ENCODE measurements around the gene TPBGL. TPM values are rescaled to one million over a fixed set of nuclear protein-coding genes. Genes with fewer than 3 reads are reported as not detected.

Gene TPBGL
- total RNA-seq, 1 experiment from 2014 or later: not detected

DNA sequence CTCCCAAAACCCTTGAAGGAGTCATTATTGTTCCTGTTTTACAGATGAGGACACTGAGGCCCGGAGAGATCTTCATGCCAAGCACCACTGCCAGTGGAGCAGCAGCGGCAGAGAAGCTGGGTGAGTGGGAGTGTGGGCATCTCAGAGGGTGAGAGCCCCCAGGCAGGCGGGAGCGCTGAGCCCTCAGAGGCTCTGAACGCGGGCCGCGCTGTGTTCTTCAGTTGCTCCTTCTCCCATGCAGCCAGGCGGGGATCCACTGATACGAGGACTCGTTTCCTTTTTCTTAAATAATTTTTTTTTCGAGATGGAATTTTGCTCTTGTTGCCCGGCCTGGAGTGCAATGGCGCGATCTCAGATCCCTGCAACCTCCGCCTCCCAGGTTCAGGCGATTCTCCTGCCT lies 47.0 kb downstream of the TPBGL start:
- H2AFZ ChIP-seq: no peak overlapping the region
- H3K9me3 ChIP-seq (ENCODE audit: insufficient read depth, low read depth): no peaks in the 10 kb centered on the region
- H3K4me2 ChIP-seq: no peak overlapping the region
- no peaks in the 10 kb centered on the region for H3K4me1 ChIP-seq (replicated peaks; ENCODE audit: insufficient read depth)
- intact Hi-C loops (cut with micrococcal nuclease; ENCODE audit: unreplicated experiment): no loop called here
- no peaks in the 10 kb centered on the region for H3K79me2 ChIP-seq (ENCODE audit: low read depth)
- H3K36me3 ChIP-seq (ENCODE audit: low read depth): no peaks in the 10 kb centered on the region
- H3K27me3 ChIP-seq (ENCODE audit: insufficient read depth, low read depth): no peaks in the 10 kb centered on the region
- POLR2A ChIA-PET (ENCODE audit: unreplicated experiment): no interaction called here
- H3K27ac ChIP-seq: no peak overlapping the region
- H3K4me3 ChIP-seq: no peak overlapping the region
- CTCF ChIA-PET: no interaction called here
- BruUV-seq (replicated peaks): no TSS peak
- H4K20me1 ChIP-seq (ENCODE audit: insufficient read depth): peaks cover 2% of the 10 kb centered on the region; the same call in 1 of the 2 replicates
- no peaks in the 10 kb centered on the region for H3K9me2 ChIP-seq (ENCODE audit: insufficient read depth)
- no peak for DNase-seq
- H3F3A ChIP-seq (ENCODE audit: insufficient read depth, low read depth): 0 out of 2 replicates have a peak, but pooled peaks cover 3% of the 10 kb centered on the region
- TF ChIP-seq, protein P1, sequence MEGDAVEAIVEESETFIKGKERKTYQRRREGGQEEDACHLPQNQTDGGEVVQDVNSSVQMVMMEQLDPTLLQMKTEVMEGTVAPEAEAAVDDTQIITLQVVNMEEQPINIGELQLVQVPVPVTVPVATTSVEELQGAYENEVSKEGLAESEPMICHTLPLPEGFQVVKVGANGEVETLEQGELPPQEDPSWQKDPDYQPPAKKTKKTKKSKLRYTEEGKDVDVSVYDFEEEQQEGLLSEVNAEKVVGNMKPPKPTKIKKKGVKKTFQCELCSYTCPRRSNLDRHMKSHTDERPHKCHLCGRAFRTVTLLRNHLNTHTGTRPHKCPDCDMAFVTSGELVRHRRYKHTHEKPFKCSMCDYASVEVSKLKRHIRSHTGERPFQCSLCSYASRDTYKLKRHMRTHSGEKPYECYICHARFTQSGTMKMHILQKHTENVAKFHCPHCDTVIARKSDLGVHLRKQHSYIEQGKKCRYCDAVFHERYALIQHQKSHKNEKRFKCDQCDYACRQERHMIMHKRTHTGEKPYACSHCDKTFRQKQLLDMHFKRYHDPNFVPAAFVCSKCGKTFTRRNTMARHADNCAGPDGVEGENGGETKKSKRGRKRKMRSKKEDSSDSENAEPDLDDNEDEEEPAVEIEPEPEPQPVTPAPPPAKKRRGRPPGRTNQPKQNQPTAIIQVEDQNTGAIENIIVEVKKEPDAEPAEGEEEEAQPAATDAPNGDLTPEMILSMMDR (conservative IDR thresholded peaks at IDR 0.05): no peak
- no peak for TF ChIP-seq EZH2 (IDR thresholded peaks at IDR 0.05; ENCODE audit: low read depth)

DNA sequence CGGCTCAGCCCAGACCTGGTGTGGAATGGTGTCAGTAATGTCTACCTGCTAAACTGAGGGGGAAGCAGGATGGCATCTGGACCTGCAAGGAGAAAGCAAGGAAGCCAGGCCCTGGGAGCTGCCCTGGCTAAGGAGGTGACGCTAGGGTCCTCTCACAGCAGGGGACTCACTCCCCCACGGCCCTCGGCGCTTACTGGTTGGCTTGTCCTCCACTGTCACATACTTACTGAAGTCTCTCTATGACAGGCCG lies 48.9 kb downstream of the TPBGL start:
- DNase-seq: no peak
- no peaks in the 10 kb centered on the region for H3K4me1 ChIP-seq (replicated peaks; ENCODE audit: insufficient read depth)
- intact Hi-C loops (cut with micrococcal nuclease; ENCODE audit: unreplicated experiment): no loop called here
- H3K36me3 ChIP-seq (ENCODE audit: low read depth): no peaks in the 10 kb centered on the region
- no peak overlapping the region for H2AFZ ChIP-seq
- H3K9me3 ChIP-seq (ENCODE audit: insufficient read depth, low read depth): no peaks in the 10 kb centered on the region
- H3K27me3 ChIP-seq (ENCODE audit: insufficient read depth, low read depth): no peaks in the 10 kb centered on the region
- H3K79me2 ChIP-seq (ENCODE audit: low read depth): no peaks in the 10 kb centered on the region
- no peak overlapping the region for H3K4me3 ChIP-seq
- POLR2A ChIA-PET (ENCODE audit: unreplicated experiment): interaction anchor here (0.6 kb wide), 1 partner anchor 21 kb away, joined by 3 read pairs; no protein-coding TSS in a partner anchor
- H4K20me1 ChIP-seq (ENCODE audit: insufficient read depth): peaks cover 4% of the 10 kb centered on the region; the same call in 1 of the 2 replicates
- TF ChIP-seq, protein P1 (conservative IDR thresholded peaks at IDR 0.05): no peak
- TF ChIP-seq EZH2 (IDR thresholded peaks at IDR 0.05; ENCODE audit: low read depth): no peak
- CTCF ChIA-PET: no interaction called here
- H3K9me2 ChIP-seq (ENCODE audit: insufficient read depth): no peaks in the 10 kb centered on the region
- no TSS peak for BruUV-seq (replicated peaks)
- no peak overlapping the region for H3K27ac ChIP-seq
- no peak overlapping the region for H3K4me2 ChIP-seq
- H3F3A ChIP-seq (ENCODE audit: insufficient read depth, low read depth): 0 out of 2 replicates have a peak, but pooled peaks cover 3% of the 10 kb centered on the region

DNA sequence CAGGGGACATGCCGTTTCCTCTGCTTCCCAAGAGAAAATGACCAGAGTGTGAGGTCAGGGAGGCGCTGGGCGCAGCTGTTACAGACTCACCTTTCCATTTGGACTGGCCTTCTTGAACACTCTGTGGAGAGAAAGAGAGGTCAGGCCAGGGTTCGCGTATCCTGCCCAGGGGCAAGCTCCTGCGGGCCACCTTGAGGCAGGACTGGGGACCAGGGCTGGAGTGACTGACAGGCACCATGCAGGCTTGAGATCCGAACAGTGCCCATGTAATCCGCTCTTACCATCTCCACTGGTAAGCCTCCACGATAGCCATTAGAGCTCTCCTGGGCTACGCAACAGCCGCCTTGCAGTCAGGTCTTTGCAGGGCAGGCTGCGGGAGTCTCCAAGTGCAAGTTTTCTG lies 49.3 kb downstream of the TPBGL start:
- Histone ChIP-seq H3K4me2 (no peak overlapping the region), H3K36me3 (ENCODE audit: low read depth) (no peaks in the 10 kb centered on the region), H3K79me2 (ENCODE audit: low read depth) (no peaks in the 10 kb centered on the region), H3K4me3 (no peak overlapping the region), H3F3A (ENCODE audit: insufficient read depth, low read depth) (0 out of 2 replicates have a peak, but pooled peaks cover 3% of the 10 kb centered on the region), H3K9me2 (ENCODE audit: insufficient read depth) (no peaks in the 10 kb centered on the region), H3K27ac (no peak overlapping the region), H2AFZ (no peak overlapping the region), H3K9me3 (ENCODE audit: insufficient read depth, low read depth) (no peaks in the 10 kb centered on the region), H3K27me3 (ENCODE audit: insufficient read depth, low read depth) (no peaks in the 10 kb centered on the region), H3K4me1 (replicated peaks; ENCODE audit: insufficient read depth) (no peaks in the 10 kb centered on the region; the same call in 1 of the 2 replicates), H4K20me1 (ENCODE audit: insufficient read depth) (peaks cover 7% of the 10 kb centered on the region; the same call in 1 of the 2 replicates)
- POLR2A ChIA-PET (ENCODE audit: unreplicated experiment): no interaction called here
- no peak for DNase-seq
- CTCF ChIA-PET: interaction anchor here (0.7 kb wide), 1 partner anchor 475 kb away, joined by 3 read pairs; no protein-coding TSS in a partner anchor
- BruUV-seq (replicated peaks): no TSS peak
- intact Hi-C loops (cut with micrococcal nuclease; ENCODE audit: unreplicated experiment): no loop called here
- TF ChIP-seq, protein P1 (conservative IDR thresholded peaks at IDR 0.05): no peak
- no peak for TF ChIP-seq EZH2 (IDR thresholded peaks at IDR 0.05; ENCODE audit: low read depth)

All from PC-9 (cell line).